NCI-H1436 (cell line): Measurements from ENCODE around the gene FRAS1.
"Not testable (repeated sequence)": the region's sequence is repeated elsewhere in the genome, so short reads cannot be mapped to it uniquely, and the experiment has no call there.

Experiments used
- DNase-seq: peaks from one replicate; lab custom pipeline; 2025; lab: John Stamatoyannopoulos, UW

Gene FRAS1

GRCh38 chr4:78167510-78167909 lies 110.4 kb downstream of the FRAS1 start:
- no peak for DNase-seq

DNA sequence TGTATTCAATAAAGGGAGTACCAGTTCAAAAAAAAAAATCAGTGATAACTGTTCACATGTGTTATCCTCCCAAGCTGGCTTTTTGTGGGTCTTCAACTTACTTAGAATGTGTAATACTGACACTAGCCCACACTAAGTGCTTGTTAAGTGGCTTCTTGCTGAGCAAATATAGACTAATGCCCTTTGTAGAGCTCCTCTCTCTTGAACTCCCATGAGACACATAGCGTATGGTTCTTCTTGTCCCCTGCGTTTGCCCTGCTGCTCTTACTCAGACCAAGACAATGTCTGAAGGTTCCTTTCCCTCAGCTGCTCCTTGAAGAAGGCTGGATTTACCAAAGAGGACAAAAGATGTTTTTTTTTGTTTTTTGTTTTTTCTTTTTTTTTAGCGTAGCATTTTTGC lies 110.9 kb downstream of the FRAS1 start:
- peak; percentile 87 for DNase-seq

- DNase-seq = no peak
Observed at GRCh38 chr4:78169728-78170127, 112.6 kb downstream of the FRAS1 start.

DNA sequence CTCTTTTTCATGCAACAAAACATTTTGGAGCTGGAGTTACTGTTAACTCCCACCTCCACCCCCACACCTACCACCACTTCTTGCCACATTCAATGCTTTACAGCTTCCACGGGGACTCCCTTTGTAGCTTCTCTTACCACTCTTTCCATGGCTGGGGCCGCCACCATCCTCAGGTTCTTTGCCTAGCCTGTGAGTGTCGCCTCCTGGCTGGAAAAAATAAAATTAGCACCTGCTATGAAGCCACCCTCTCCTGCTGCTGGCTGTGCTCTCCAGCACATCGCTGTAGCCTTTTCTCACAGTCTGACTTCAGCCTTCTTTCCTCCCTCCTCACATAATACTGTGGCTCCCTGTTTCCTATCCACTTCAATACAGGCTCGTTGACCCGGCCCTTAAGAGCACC lies 114.4 kb downstream of the FRAS1 start:
- no peak for DNase-seq

DNA sequence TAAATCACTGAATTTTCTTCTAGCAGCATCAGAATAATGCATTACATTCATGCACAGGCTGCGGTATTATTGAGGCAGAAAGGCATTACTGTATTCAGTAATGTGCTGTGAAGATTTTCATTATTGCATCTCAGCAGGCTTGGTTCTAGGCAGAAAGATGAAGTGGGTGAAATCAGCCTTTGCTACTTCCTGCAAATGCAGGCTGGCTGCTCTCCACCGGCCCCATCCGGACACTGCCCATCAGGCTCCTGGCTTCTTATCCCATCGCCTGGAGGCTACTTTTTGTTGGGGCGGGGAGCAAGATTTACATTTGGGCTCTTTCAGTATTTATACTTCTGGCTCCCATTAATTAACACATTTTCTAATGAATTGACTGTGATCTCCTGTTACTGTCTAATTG lies 117.8 kb downstream of the FRAS1 start:
- no peak for DNase-seq

GRCh38 chr4:78179196-78179595 lies 122.1 kb downstream of the FRAS1 start:
- no peak for DNase-seq

DNA sequence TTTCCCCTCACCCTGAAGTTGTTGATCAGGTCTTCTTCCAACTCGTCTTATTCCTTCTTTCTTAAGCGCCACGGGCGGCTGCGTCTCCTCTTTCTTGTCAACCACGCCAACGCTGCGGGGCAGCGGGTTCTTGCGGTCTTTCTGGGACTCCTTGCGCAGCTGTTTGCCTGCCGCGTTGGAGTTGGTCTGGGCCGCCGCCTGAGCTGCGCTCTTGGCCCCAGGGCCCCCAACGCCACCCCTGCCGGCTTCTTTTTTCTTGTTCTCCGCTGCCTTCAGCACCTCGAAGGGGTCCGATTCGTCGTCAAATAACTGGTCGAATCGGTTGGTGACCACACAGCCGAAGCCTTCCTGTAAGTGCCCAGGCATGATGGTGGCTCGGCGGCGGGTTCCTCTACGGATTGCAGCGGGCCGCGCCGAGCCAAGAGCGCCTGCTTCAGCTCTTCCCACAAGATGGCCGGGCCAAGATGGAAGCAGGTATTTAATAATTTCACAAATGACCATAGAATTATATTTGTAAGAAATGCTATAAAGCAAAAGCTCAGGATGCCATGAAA lies 124.6 kb downstream of the FRAS1 start:
- not testable (repeated sequence) for DNase-seq

DNA sequence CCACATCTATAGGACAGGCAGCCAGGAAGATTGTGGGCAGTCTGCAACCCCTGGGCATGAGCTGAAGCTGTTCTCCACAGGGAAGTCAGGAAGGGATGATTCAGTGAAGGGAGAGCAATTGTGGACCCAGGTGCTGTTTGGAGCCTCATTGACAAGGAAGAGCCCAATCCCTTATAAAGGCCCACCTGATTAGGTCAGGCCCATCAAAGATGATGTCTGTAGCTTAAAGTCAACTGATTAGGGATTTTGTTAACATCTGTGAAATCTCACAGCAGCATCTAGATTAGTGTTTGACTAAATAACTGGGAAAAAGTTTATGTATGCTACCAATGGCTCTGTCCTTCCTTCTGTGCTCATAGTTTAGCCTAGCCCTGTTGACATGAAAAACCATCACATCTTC lies 127.5 kb downstream of the FRAS1 start:
- DNase-seq = no peak

DNA sequence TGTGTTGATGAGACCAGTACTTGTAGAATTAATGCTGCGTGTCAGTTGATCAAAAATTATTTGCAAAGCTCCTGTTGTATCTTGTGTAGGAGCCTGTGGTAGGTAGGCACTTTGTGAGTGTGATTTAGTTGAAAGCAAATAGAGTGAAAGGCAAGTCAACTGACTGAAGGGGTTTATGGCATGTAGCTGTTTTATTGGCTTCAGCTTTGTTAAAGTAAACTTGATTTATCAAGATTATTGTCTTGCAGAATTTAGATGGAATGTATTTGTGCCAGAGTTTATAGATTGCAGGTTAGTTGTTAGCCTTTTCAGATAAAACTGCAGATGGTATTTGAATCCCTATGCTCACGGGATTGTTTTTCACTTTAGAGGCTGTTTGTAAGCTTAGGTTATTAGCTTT lies 128.0 kb downstream of the FRAS1 start:
- DNase-seq = no peak

DNA sequence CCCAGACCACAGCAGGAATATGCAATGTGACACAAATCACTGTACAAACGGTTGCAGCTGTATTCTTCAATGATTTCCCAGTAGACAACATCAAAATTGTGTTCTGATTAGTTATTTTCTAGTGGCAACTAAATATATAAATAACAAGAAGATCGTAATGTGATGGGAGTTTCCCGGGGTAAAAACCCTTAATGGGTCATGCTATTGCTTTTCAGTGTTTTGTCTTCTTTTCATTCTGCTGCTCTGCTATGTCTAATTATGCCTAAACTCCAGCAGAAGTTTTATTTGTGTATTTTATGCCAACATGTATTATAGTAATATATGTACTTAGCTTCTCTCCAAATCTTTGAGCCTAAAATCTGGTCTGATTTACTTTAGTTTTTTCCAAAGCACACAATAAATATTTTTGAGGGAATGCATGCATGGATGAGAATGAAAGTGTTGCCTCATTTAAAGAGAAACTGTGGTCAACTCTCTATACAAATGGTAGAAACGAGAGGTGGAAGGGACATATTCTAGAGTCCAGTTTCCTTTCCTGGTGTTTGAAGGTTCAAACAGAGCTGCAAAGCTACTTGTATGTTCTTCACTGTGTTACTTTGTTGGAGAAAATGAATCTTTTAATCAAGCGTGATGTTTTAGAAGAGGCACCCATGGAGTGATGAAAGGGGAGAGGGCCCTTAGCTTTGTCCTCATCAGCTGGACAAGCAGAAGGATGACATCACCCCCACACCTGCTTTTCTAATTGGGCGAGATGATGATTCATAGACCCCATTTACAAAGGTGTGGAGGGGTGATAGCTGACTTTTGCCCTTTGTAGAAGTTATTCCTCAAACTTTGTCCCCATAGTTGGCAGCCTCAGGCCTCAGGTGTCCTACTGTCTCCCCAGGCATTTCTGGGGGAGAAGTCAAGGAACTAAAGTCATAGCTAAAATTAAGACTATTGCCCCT lies 129.7 kb downstream of the FRAS1 start:
- DNase-seq = no peak

DNA sequence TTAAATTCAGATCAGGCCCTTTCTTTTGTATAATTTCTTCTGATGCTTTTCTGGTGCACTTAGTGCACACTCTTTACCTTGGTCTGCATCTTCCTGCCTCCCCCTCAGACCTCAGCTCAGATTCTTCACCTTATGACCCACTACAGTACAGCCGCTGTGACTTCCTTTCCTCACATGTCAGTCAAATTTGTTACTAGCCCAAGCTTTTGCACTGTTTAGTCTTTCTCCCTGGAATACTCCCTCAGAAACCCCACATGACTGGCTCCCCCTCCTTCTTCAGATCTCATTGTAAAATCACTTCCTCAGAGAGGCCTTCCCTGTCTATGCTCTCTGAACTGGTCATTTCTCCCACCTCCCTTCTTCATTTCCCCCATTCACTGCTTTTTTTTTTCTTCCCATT lies 132.9 kb downstream of the FRAS1 start:
- DNase-seq = no peak

DNA sequence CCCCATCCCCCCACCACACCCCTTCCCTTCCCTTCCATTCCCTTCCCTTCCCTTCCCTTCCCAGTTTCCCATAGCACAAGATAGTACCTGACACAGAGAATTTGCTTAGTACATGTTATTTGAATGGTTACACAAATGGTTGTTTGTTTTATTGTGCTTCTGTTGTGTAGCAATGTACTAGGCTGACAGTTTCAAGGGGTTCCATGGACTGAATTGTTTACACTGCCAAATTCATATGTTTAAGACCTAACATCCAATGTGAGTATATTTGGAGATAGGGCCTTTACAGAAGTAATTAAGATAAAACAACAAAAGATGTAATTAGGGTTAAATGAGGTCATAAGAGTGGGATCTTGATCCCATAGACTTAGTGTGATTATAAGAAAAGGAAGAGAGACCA lies 133.5 kb downstream of the FRAS1 start:
- DNase-seq = no peak

GRCh38 chr4:78197947-78198346 lies 140.8 kb downstream of the FRAS1 start:
- no peak for DNase-seq

- DNase-seq = no peak
Observed at GRCh38 chr4:78199984-78200383, 142.9 kb downstream of the FRAS1 start.

DNA sequence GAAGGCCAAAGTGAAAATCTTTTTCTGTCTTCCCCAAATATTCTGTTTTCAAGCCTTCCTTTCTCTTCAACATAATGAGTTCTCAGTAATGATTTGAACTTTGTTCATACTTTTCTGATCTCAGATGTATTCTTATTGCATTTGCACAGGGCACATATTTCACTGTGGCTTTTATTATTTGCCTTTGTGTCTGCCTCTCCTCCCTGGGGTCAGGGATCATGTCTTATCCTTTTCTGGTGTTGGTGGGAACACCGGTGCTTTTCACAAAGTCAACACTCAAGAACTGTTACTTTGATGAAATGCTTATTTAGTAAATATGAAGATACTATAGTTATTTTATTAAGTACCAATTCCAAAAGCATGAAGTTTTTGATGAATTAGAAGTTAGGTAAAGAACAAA lies 143.8 kb downstream of the FRAS1 start:
- DNase-seq = no peak

DNA sequence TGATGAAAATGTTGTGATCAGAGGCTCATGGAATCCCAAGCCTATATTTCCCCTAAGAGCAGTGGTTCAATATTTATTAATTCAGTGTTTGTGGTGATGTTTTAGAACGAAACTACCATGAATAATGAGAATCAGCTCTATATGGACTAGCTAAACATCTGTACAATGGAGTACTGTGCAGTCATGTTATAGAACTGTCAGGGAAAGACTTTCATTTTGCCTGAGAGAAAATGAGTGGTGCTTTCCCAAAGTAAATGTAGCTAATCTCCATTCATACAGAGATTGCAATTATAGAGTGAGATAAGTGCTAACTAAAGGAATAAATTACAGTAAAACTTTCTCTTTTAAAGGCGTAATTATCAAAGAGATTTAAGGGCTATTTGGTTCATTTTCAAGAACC lies 147.1 kb downstream of the FRAS1 start:
- DNase-seq = no peak

DNA sequence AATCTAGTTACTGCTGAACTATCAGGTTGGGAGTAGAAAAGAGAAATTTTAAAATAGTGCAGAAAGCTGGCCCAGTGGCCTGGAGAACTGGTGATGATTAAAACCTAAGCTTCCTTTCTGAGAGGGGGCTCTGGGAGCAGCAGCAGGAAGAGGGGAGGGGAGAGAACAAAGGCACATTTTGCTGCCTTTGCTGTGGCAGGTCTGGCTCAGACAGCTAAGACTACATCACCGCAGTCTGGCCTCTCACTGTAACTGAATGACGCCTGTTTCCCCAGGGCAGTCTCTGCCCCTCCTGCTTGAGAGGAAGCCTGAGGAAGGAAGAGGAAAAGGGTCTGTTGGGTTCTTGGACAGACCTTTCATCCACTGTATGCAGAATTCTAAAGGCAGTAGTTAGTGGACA lies 148.5 kb downstream of the FRAS1 start:
- DNase-seq = no peak

DNA sequence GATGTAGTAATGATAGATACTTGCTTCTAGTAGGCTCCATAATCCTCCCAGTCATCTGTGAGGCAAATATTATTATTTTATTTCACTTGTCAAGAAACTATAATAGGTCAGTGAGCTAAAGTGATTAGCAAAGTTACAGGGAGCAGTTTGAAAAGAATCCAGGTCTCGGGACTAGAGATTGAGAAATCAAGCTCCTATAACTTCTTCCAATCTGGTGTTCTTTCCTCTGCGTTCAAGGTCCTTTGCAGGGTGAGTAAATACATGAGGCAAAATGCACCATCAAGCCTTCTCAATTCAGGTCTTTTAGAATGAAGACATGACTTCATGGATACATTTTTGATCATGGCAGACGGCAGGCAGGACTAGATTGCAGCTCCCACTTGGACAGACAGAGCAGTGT lies 150.4 kb downstream of the FRAS1 start:
- no peak for DNase-seq

GRCh38 chr4:78207951-78208350 lies 150.8 kb downstream of the FRAS1 start:
- DNase-seq = no peak

DNA sequence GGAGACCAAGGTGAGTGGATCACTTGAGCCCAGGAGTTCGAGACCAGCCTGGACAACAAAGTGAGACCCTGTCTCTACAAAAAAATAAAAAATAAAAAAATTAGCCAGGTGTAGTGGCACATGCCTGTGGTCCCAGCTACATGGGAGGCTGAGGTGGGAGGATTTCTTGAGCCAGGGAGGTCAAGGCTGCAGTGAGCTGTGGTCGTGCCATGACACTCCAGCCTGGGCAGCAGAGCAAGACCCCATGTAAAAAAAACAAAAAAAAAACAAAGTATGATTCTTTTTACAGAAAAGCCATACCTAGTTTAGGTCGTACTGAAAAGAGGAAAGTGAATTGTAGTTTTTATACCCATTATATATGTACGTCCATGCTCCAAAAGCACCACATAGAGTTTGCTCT lies 151.8 kb downstream of the FRAS1 start:
- DNase-seq = not testable (repeated sequence)

GRCh38 chr4:78210694-78211410 lies 153.7 kb downstream of the FRAS1 start:
- no peak for DNase-seq

DNA sequence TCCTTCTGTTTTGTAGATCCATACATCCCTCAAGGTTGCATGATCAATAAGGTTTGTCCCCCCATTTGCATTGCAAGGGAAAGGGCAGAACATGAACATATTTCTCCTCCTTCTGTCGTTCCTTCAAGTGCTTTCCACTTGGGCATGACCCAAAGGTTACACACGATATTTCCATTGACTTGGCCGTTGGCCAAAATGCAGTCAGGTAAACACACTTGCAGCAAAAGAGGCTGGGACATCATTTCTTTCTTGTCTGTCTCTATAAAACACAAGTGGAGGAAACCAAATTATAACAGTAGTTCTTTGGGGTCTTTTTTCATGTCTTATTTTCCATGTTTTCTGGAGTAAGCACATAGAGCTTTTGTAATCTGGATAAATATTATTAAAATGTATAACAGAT lies 156.1 kb downstream of the FRAS1 start:
- DNase-seq = peak; percentile 48

GRCh38 chr4:78214078-78214477 lies 157.0 kb downstream of the FRAS1 start:
- no peak for DNase-seq
